Activated T-cell treated with anti-CD3 and anti-CD28 coated beads for 1 hour (primary cell): ENCODE data around the gene RNF125.
A peak's percentile ranks its signal among the peaks of the same experiment; 100 is the strongest.
"Not testable (repeated sequence)": the region's sequence is repeated elsewhere in the genome, so short reads cannot be mapped to it uniquely, and the experiment has no call there.

ENCODE experiments used
- DNase-seq: peaks from one replicate; pipeline ENCODE4 v3.0.0-alpha.2; 2020; ENCODE audit warnings: low read depth

RNF125 gene

DNA sequence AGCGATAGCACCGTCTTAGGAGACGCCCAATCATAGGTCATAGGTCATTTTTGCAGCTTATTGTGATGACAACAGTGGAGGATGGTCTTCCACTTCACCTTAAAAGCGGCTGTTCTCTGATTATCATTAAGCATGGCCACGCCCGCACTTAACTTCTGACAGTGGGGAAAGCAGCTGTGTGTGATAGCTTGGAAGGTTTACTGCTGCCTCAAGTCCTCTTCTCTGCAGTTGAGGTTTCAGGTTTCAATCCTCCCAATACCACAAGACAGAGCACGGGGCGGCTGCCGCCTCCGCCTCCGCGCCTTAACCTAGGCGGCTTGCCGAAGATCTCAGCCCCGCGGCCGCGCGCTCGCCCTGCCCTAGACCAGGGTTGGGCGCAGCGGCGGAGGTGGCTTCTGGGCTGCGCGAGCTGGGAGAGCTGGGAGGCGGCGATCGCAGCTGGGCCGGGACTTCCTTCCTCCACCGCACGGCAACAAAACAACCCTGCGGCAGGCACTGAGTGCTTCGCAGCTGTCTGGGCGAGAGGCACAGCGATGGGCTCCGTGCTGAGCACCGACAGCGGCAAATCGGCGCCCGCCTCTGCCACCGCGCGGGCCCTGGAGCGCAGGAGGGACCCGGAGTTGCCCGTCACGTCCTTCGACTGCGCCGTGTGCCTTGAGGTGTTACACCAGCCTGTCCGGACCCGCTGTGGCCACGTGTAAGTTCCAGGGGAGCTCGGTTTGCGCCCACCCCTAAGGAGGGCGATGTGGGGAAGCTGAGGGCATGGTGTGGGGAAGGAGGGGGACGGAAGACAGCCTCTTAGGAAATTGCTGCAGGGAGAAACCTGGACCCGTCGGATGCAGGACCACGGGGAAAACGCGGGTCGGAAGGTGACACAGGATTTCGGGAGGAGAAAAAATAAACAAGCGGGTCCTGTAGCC, at the start of gene RNF125:
Gene RNF125 (plus strand): TSS at position 495 of the 920 bp plus-strand sequence. CDS start 39 bp downstream, at position 534.
- peak; percentile 76 for DNase-seq

DNA sequence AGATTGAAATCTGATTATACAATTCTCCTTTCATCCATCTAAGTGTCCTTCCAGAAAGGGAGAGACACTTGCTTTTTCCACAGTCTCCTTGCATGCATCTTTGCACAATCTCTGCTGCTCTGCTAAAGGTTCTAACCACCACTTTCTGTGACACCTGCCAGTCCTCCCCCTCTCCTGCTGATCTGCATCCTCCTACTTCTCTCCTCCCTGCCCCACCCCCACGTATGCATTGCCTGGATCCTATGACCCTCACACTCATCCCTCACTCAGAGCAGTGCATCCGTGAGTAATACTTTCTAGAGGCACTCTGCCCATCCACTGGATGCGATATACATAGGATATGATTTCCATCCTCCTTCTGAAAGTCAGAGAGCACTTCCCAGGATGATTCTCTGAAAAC, 48.0 kb upstream of the RNF125 start:
- DNase-seq, result no peak

DNA sequence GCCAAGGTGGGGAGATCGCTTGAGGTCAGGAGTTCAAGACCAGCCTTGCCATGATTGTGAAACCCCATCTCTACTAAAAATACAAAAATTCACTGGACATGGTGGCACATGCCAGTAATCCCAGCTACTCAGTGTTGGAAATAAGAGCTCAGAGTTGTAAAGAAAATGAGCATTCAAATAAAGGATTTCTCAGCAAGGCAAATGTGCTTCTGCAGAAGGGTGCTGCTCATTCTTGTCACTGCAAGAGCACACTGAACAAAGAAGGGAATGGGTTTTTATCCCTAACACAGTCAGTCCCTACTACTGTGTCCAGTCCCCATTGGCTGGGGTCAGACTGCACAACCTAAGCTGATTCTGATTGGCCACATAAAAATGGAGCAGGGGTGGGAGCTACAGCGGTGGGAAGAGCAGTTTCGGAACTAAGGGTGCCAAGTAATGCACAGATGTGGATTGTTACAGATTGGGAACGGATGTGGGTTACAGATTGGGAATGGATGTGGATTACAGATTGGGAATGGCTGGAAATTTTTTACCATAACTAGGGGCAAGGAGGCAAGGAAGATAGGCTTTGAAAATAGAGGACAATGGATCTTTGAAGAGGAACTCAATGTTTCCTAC, 44.6 kb upstream of the RNF125 start:
- no peak for DNase-seq

DNA sequence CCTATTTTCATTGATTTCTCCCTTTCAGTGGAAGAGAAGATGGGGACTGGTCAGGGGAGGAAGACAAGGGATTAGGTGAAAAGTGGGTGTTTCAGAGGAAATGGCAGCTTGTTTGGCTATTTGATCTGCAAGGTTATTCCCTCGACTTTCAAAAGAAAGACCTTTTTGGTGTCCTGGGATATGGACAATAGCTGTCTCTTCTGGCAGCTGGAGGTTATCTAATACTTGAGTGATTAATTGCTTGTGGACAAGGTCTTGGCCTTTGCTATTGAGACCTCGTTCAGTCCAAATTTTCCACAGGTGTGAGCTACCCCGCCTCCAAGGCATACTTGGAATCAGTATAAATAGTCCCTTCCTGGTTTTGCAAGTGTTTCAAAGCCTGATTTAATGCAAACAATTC, 42.4 kb upstream of the RNF125 start:
- DNase-seq, result no peak

DNA sequence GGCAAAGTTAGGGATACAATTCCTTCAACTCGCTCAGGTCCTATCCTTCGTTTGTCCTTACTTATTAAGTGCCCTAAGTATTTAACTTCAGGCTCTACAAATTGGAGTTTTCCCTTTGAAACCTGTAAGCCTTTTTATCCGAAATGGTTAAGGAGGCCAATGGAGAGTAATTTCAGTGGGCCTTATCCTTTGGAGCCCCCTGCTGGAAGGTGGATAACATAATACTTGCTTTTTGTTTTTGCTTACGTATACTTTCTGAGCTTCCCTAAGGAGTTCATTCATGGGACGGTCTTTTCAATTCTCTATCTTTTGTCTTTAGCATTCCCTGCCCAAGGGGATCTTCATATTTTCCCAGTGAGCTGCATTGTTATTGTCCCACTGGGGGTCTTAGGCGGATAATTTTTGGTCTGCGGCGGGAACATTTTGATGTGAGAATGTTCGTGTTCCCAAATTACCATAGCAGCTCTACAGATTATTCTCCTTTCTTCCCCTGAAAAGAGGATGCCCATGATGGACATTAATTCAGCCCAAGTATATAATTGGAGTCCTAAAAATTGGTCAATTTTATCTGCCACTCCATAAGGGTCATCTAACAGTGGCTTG, 41.3 kb upstream of the RNF125 start:
- peak; percentile 17 for DNase-seq

DNA sequence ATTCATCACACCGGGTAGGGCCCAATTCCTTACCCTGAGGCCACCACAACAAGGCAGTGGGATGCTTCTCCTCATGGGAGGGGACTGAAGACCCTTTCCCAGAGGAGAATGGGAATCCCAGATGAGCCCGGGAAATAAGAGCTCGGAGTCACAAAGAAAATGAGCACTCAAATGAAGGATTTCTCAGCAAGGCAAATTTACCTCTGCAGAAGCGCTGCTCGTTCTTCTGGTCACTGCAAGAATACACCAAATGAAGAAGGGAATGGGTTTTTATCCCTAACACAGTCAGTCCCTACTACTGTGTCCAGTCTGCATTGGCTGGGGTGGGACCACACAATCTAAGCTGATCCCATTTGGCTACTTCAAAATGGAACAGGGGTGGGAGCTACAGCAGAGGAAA, 40.0 kb upstream of the RNF125 start:
- no peak for DNase-seq

DNA sequence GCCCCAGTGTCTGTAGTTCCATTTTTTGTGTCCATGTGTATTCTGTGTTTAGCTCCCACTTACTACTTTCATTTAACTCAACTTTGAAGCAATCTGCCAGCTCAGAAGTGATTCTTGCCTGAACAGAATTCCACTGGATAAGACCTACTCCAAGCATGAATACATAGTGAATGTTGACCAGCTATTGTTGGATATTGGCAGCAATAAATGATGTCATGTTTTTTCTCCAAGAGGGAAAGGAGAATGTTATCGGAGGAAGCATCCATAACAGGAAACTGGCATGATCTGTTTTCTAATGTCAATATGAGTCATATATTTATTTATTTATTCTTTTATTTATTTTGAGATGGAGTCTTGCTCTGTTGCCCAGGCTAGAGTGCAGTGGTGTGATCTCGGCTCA, 38.9 kb upstream of the RNF125 start:
- no peak for DNase-seq

DNA sequence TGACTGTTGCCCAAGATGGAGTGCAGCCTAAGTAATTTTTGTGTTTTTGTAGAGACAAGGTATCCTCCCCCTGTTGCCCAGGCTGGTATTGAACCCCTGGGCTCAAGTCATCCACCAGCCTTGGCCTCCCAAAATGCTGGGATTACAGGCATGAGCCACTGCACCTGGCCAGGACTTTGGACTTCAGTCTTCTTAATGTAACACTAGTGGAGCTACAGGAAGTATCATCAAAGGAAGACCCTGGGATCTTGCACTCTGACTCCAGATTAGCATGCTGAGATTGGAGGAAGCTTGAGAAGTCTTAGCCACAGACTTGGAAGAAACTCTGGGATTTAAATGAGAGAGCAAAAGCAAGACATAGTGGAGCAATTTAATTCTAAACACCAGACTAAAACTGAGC, 37.8 kb upstream of the RNF125 start:
- no peak for DNase-seq

DNA sequence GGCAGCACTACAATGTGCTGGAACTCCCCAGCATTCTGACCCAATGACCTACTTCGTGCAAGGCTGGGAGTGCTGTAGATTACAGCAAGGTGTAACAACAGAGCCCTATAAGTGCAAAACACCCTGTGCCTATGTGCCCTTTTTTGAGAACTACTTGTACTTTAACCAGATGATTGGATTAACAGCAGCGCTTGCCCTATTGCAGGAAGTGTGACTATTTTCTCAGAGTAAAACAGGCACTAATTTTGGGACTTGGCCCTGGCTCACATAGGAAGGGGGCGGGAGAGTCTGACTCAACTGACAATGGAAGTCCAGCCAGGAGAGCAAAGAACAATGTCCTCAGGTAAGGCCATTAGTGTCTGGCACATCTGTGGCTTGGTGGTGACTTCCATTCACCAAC, 35.6 kb upstream of the RNF125 start:
- DNase-seq, result no peak

DNA sequence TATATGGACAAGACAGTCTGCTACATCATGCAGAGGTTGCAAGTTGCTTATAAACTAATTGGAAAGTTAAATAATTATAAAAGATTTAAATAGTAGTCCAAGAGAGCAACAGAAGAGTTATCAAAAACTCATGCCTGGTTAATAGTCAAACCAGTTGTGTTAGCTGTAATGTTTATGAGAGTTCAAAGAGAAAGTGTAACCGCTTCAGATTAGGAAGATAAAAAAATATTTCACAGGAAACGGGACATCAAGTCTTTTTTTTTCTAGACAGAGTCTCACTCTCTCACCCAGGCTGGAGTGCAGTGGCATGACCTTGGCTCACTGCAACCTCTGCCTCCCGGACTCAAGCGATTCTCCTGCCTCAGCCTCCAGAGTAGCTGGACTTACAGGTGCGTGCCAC, 34.6 kb upstream of the RNF125 start:
- no peak for DNase-seq

DNA sequence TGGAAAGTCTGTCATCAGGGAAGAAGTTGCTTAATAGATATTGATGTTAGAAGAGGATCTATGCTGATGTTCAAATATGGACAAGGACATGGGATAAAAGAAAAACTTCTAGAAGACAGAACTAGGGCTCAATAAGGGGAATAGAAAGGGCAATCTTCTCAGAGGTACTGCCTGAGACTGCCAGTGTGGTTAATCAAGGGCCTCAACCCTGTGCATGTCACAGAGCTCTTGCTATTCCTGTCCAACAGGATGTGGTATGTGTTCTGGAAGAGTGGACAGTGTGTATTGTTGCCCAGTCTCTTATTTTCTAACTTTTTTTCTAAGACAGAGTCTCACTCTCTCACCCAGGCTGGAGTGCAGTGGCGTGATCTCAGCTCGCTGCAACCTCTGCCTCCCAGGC, 27.8 kb upstream of the RNF125 start:
- no peak for DNase-seq

DNA sequence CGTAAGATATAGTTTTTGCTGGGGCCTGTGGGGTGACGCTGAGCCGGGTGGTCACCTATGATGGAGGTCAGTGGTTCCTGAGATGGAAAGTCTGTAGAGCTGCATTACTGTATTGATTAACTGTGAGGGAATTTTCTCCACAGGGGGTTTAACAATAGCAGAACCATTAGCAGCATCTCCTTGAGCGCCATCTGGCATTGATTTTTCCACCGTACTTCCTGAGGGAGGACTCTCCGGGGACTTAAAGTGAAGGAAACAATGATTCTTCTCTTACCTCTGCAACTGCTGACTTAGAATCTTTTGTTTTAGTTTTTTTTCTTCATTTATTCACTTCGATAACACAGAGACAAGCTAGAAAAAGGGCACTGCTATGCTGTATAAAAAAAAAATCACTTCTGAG, 22.6 kb upstream of the RNF125 start:
- no peak for DNase-seq

DNA sequence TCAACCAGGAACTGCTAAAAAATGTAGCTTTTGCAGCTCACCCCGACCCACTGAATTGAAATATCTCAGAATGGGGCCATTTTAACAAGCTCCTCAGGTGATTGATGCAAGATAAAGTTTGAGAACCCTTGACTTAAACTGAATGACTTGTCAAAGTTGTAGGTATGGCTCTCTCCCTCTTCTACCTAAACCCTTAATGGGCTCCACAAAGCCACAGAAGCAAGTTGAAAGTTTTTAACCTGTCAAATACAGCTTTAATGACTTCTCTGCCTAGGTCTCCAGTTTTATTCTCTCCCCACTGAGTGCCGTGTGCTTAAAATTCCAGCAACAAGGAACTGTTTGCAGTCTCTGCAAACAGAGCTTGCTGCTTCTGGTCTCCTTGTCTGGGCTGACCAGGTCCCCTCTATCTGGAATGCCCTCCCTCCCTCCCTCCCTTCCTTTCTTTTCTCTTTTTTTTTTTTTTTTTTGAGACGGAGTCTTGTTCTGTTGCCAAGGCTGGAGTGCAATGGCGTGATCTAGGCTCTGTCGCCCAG, 19.7 kb upstream of the RNF125 start:
- DNase-seq, result no peak

DNA sequence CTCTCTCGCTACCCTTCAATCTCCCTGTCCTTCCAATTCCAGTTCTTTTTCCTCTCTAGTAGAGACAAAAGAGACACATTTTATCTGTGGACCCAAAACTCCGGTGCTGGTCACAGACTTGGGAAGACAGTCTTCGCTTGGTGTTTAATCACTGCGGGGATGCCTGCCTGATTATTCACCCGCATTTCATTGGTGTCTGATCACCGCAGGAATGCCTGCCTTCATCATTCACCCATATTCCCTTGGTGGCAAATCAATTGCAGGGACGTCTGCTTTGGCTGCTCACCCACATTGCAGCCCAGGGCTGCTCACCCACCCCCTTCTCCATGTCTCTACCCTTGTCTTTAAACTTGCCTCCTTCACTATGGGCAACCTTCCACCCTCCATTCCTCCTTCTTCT, 17.5 kb upstream of the RNF125 start:
- not testable (repeated sequence) for DNase-seq

DNA sequence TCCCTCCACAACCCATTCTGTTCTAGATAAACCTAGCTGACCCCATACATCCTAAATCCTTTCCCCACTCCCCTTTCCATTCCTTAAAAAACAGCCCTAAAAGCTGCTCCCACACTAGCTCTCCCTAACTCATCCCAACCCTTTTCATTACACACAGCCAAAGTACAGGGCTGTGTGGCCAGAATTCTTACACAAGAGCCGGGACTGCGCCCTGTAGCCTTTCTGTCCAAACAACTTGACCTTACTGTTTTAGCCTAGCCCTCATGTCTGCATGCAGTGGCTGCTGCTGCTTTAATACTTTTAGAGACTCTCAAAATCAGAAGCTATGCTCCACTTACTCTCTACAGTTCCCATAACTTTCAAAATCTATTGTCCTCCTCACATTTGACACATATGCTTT, 14.8 kb upstream of the RNF125 start:
- not testable (repeated sequence) for DNase-seq

DNA sequence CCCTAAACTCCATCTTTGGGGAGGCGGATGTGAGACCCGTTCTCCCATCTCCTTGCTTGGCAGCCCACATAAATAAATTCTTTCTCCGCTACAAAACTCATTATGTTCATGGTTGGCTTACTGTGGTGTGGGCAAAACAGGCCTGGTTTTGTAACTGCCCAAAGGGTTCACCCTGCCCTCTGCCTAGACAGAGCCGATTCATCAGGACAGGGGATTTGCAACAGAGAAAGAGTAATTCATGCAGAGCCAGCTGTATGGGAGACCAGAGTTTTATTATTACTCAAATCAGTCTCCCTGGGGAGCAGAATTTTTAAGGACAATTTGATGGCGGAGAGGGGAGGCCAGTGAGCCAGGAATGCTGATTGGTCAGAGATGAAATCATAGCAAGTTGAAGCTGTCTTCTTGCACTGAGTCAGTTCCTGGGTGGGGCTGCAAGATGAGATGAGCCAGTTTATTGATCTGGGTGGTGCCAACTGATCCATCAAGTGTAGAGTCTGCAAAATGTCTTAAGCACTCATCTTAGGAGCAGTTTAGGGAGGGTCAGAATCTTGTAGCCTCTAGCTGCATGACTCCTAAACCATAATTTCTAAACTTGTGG, 8.4 kb upstream of the RNF125 start:
- DNase-seq, result no peak

DNA sequence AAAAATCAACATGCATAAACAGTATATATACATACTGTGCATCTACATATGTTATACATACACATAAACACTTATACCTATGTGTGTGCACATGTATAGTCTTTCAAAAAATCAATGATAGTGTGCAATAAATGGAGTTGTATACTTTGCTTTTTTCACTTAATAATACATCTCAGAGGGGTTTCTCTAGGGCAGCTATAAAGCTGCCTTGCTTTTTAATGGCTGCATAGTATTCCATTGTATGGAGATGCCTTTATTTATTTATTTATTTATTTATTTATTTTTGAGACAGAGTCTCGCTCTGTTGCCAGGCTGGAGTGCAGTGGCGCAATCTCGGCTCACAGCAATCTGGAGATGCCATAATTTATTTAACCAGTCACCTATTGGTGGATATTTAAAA, 7.4 kb upstream of the RNF125 start:
- DNase-seq, result no peak

DNA sequence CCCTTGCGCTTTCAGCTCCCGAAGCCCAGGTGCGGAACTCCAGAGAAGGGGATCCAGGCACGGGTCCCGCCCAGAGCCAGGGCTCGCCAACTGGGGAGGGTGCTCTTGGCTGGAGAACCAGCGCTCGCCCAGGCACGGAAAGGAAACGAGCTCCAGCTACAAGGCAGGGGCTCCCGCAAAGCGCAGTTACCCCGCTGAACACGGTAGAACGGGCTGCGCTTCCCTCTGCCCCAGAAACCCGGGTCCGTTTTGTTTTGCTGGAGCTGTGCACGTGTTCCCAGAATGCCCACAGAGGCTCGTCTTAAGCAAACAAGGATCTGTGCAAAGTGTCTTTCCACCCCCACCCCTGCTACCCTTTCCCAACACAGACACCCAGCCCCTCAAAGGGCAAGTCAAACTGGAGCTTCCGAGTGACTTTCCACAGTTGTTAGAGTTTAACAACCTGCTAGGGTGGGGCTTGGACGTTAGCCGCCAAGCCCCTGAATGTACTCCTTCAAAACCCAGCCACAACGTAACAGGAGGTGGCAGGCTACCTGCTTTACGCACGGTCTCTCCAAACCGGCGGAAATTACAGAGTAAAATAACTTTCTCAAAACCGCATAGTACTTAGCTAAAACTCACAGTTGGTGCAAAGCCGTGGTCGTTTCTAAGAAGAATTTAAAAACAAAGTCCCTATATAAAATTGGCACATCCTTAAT, 775 bp downstream of the RNF125 start:
- DNase-seq, result peak; percentile 33

DNA sequence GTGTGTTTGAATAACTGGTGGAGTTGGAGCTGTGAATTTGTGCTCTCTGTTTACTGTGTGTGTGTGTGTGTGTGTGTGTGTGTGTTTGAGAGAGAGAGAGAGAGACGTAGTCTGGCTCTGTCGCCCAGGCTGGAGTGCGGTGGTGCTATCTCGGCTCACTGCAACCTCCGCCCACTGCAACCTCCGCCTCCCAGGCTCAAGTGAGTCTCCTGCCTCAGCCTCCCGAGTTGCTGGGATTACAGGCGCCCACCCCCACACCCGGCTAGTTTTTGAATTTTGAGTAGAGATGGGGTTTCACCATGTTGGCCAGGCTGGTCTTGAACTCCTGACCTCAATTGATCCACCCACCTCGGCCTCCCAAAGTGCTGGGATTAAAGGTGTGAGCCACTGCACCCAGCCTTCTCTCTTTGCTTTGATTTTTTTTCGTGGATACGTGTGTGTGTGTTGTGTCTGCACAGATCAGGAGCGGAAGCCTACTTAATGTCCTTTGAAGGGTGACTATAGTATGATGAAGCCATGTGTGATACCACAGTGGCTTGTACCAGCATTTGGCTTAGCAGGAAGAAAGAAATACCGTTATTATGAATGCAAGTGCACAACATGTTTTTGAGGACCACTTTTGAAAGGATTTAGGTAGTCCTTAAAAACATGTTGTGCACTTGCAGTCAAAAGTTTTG, 1.5 kb downstream of the RNF125 start:
- DNase-seq, result peak; percentile 17

DNA sequence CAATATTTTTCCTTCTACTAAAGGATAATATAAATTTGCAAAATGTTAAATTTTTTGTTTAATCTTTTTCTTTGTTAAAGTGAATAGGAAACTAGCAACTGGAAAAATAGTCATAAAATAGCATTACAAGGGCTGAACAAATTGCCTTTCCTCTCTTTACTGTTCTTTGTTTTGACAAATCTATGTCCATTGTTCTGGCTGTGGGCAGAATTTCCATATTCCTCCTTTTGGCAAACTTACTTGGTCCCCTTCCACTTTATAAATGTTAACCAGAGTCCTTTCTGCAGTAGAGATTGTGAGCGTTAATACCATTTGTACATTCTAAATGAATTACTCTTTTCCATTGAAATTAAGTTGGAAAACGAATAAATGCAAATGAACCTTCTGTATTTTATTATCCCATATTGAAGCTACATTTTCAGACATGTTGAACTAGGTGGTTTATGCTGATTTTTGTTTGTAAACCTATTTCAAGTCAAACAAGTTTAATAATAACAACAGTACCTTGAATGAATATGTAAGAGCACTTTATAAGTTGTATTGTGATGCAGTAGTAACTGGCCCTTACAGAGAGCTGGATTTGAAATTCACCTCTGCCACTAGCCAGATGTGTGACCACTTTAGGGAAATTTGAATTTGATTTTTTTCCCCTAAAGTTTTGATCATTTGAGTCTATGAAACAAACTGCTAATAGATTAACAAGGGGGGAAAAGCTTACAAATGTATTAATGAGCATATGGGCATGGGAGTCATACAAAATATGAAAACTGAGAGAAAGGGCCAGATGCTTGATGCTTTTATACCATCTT, 3.3 kb downstream of the RNF125 start:
- no peak for DNase-seq
